ENCODE data around the gene PHOSPHO1.
A peak's percentile ranks its signal among the peaks of the same experiment; 100 is the strongest.

The PHOSPHO1 gene

GRCh38 chr17:49241692-49242397, 11.3 kb upstream of the PHOSPHO1 start:
- no peaks in the 10 kb centered on the region for H3K9me3 ChIP-seq (ENCODE audit: insufficient read depth, low read depth, low read length)
- 92% methylated on average over 9 of the region's 9 CpGs for WGBS

GRCh38 chr17:49241040-49241439, 10.5 kb upstream of the PHOSPHO1 start:
- H3K27ac ChIP-seq (ENCODE audit: low read depth, low read length), result no peak overlapping the region
- H3K4me3 ChIP-seq (ENCODE audit: low read length), result no peak overlapping the region
- no peaks in the 10 kb centered on the region for H3K4me1 ChIP-seq (ENCODE audit: insufficient read depth, low read length)
- no peaks in the 10 kb centered on the region for H3K9me3 ChIP-seq (ENCODE audit: insufficient read depth, low read depth, low read length)
- H3K9ac ChIP-seq (ENCODE audit: low read depth, low read length), result no peak overlapping the region
- 97% methylated on average over 6 of the region's 8 CpGs for WGBS
- no peaks in the 10 kb centered on the region for H3K36me3 ChIP-seq (ENCODE audit: insufficient read depth, low read length)
- H3K27me3 ChIP-seq (ENCODE audit: insufficient read depth, low read length), result no peaks in the 10 kb centered on the region

More at GRCh38 chr17:49241692-49242397, 11.3 kb upstream of the PHOSPHO1 start:
- no peak overlapping the region for H3K4me3 ChIP-seq (ENCODE audit: low read length)
- no peak overlapping the region for H3K27ac ChIP-seq (ENCODE audit: low read depth, low read length)
- H3K4me1 ChIP-seq (ENCODE audit: insufficient read depth, low read length), result no peaks in the 10 kb centered on the region
- no peak overlapping the region for H3K9ac ChIP-seq (ENCODE audit: low read depth, low read length)
- H3K27me3 ChIP-seq (ENCODE audit: insufficient read depth, low read length), result no peaks in the 10 kb centered on the region
- no peaks in the 10 kb centered on the region for H3K36me3 ChIP-seq (ENCODE audit: insufficient read depth, low read length)

GRCh38 chr17:49240619-49241018, 10.0 kb upstream of the PHOSPHO1 start:
- Histone ChIP-seq H3K9ac (ENCODE audit: low read depth, low read length) (no peak overlapping the region), H3K27me3 (ENCODE audit: insufficient read depth, low read length) (no peaks in the 10 kb centered on the region), H3K4me3 (ENCODE audit: low read length) (no peak overlapping the region), H3K4me1 (ENCODE audit: insufficient read depth, low read length) (no peaks in the 10 kb centered on the region), H3K9me3 (ENCODE audit: insufficient read depth, low read depth, low read length) (no peaks in the 10 kb centered on the region), H3K27ac (ENCODE audit: low read depth, low read length) (no peak overlapping the region), H3K36me3 (ENCODE audit: insufficient read depth, low read length) (no peaks in the 10 kb centered on the region)
- no CpG with 5 or more reads among the region's 1 CpG for WGBS

- Histone ChIP-seq H3K4me3 (ENCODE audit: low read length) (no peak overlapping the region), H3K9ac (ENCODE audit: low read depth, low read length) (no peak overlapping the region), H3K27ac (ENCODE audit: low read depth, low read length) (no peak overlapping the region), H3K27me3 (ENCODE audit: insufficient read depth, low read length) (no peaks in the 10 kb centered on the region), H3K9me3 (ENCODE audit: insufficient read depth, low read depth, low read length) (no peaks in the 10 kb centered on the region), H3K36me3 (ENCODE audit: insufficient read depth, low read length) (no peaks in the 10 kb centered on the region), H3K4me1 (ENCODE audit: insufficient read depth, low read length) (no peaks in the 10 kb centered on the region)
- 83% methylated on average over 1 of the region's 1 CpG for WGBS
Measured at GRCh38 chr17:49239963-49240362, 9.4 kb upstream of the PHOSPHO1 start.

GRCh38 chr17:49235896-49236295, 5.3 kb upstream of the PHOSPHO1 start:
- WGBS, result 88% methylated on average over 4 of the region's 4 CpGs
- no peak overlapping the region for H3K9ac ChIP-seq (ENCODE audit: low read depth, low read length)
- H3K4me1 ChIP-seq (ENCODE audit: insufficient read depth, low read length), result no peaks in the 10 kb centered on the region
- no peaks in the 10 kb centered on the region for H3K9me3 ChIP-seq (ENCODE audit: insufficient read depth, low read depth, low read length)
- H3K36me3 ChIP-seq (ENCODE audit: insufficient read depth, low read length), result no peaks in the 10 kb centered on the region
- H3K27ac ChIP-seq (ENCODE audit: low read depth, low read length), result no peak overlapping the region
- peaks cover 11% of the 10 kb centered on the region for H3K27me3 ChIP-seq (ENCODE audit: insufficient read depth, low read length)
- no peak overlapping the region for H3K4me3 ChIP-seq (ENCODE audit: low read length)

GRCh38 chr17:49234509-49235080, 4.0 kb upstream of the PHOSPHO1 start:
- WGBS, result 89% methylated on average over 3 of the region's 5 CpGs
- no peaks in the 10 kb centered on the region for H3K4me1 ChIP-seq (ENCODE audit: insufficient read depth, low read length)
- H3K27me3 ChIP-seq (ENCODE audit: insufficient read depth, low read length), result peaks cover 22% of the 10 kb centered on the region
- no peak overlapping the region for H3K4me3 ChIP-seq (ENCODE audit: low read length)
- H3K9me3 ChIP-seq (ENCODE audit: insufficient read depth, low read depth, low read length), result no peaks in the 10 kb centered on the region
- no peaks in the 10 kb centered on the region for H3K36me3 ChIP-seq (ENCODE audit: insufficient read depth, low read length)
- no peak overlapping the region for H3K27ac ChIP-seq (ENCODE audit: low read depth, low read length)
- H3K9ac ChIP-seq (ENCODE audit: low read depth, low read length), result no peak overlapping the region

GRCh38 chr17:49231563-49231894, 942 bp upstream of the PHOSPHO1 start:
- Histone ChIP-seq H3K9me3 (ENCODE audit: insufficient read depth, low read depth, low read length) (no peaks in the 10 kb centered on the region), H3K4me1 (ENCODE audit: insufficient read depth, low read length) (no peaks in the 10 kb centered on the region), H3K27ac (ENCODE audit: low read depth, low read length) (no peak overlapping the region), H3K9ac (ENCODE audit: low read depth, low read length) (no peak overlapping the region), H3K36me3 (ENCODE audit: insufficient read depth, low read length) (no peaks in the 10 kb centered on the region), H3K27me3 (ENCODE audit: insufficient read depth, low read length) (peaks cover 48% of the 10 kb centered on the region), H3K4me3 (ENCODE audit: low read length) (peak overlapping the region; percentile 97; the same call in 1 of the 2 replicates)
- 65% methylated on average over 6 of the region's 7 CpGs for WGBS

- Histone ChIP-seq H3K9ac (ENCODE audit: low read depth, low read length) (no peak overlapping the region), H3K27ac (ENCODE audit: low read depth, low read length) (no peak overlapping the region), H3K4me1 (ENCODE audit: insufficient read depth, low read length) (no peaks in the 10 kb centered on the region), H3K4me3 (ENCODE audit: low read length) (peak overlapping the region; percentile 97), H3K36me3 (ENCODE audit: insufficient read depth, low read length) (no peaks in the 10 kb centered on the region), H3K27me3 (ENCODE audit: insufficient read depth, low read length) (peaks cover 63% of the 10 kb centered on the region), H3K9me3 (ENCODE audit: insufficient read depth, low read depth, low read length) (no peaks in the 10 kb centered on the region)
- WGBS, result 12% methylated on average over 34 of the region's 36 CpGs
Measured at GRCh38 chr17:49229805-49230600, 584 bp downstream of the PHOSPHO1 start.

GRCh38 chr17:49229076-49229804, 1.3 kb downstream of the PHOSPHO1 start:
- H3K4me3 ChIP-seq (ENCODE audit: low read length), result peak overlapping the region; percentile 97; the same call in 1 of the 2 replicates
- no peaks in the 10 kb centered on the region for H3K4me1 ChIP-seq (ENCODE audit: insufficient read depth, low read length)
- H3K9me3 ChIP-seq (ENCODE audit: insufficient read depth, low read depth, low read length), result no peaks in the 10 kb centered on the region
- no peak overlapping the region for H3K27ac ChIP-seq (ENCODE audit: low read depth, low read length)
- H3K27me3 ChIP-seq (ENCODE audit: insufficient read depth, low read length), result peaks cover 71% of the 10 kb centered on the region
- 59% methylated on average over 3 of the region's 6 CpGs for WGBS
- H3K36me3 ChIP-seq (ENCODE audit: insufficient read depth, low read length), result no peaks in the 10 kb centered on the region
- no peak overlapping the region for H3K9ac ChIP-seq (ENCODE audit: low read depth, low read length)

- WGBS, result 42% methylated on average over 5 of the region's 5 CpGs
- Histone ChIP-seq H3K4me1 (ENCODE audit: insufficient read depth, low read length) (peaks cover 4% of the 10 kb centered on the region; the same call in 1 of the 2 replicates), H3K27me3 (ENCODE audit: insufficient read depth, low read length) (peaks cover 87% of the 10 kb centered on the region), H3K27ac (ENCODE audit: low read depth, low read length) (no peak overlapping the region), H3K36me3 (ENCODE audit: insufficient read depth, low read length) (no peaks in the 10 kb centered on the region), H3K9me3 (ENCODE audit: insufficient read depth, low read depth, low read length) (no peaks in the 10 kb centered on the region), H3K9ac (ENCODE audit: low read depth, low read length) (no peak overlapping the region), H3K4me3 (ENCODE audit: low read length) (no peak overlapping the region)
Measured at GRCh38 chr17:49227436-49228261, 2.9 kb downstream of the PHOSPHO1 start.
